Heart left ventricle (tissue), 16 donors: ENCODE results near the gene ADCK2. TPM values are rescaled to one million over a fixed set of nuclear protein-coding genes. Genes with fewer than 3 reads are reported as not detected.

ENCODE experiments used
- ATAC-seq, 4 donors: fragments of 200-7000 bp; cut with Tn5 transposase; one replicate each; pipeline ENCODE4 v1.9.1; 2020 to 2022; ENCODE audit warnings: moderate library complexity in 4 of 4, mild to moderate bottlenecking in 3 of 4, moderate number of reproducible peaks in 1 of 4
- DNase-seq, 5 donors: peaks; one replicate each; pipeline ENCODE4 v3.0.0-alpha.2; 2020
- H3K27ac ChIP-seq, 12 donors: fragments of 200-600 bp; sonication (generic) in 4 of 12; one replicate each; pipeline versions ENCODE4 v1.5.0 to v1.8.0; 2016 to 2022; ENCODE audit warnings: mild to moderate bottlenecking in 2 of 12
- H3K27me3 ChIP-seq, 9 donors: fragments of 200-600 bp; sonication (generic) in 2 of 9; one replicate each; pipeline versions ENCODE4 v1.5.1 to v1.8.0; 2016 to 2022; ENCODE audit warnings: mild to moderate bottlenecking in 3 of 9
- H3K36me3 ChIP-seq, 9 donors: fragments of 200-600 bp; sonication (generic) in 2 of 9; one replicate each; pipeline versions ENCODE4 v1.5.0 to v1.8.0; 2018 to 2022; ENCODE audit warnings: mild to moderate bottlenecking in 2 of 9
- H3K4me1 ChIP-seq, 12 donors: fragments of 200-600 bp; sonication (generic) in 4 of 12; one replicate each; pipeline versions ENCODE4 v1.5.0 to v1.8.0; 2016 to 2022; ENCODE audit warnings: mild to moderate bottlenecking in 3 of 12
- H3K4me3 ChIP-seq, 12 donors: fragments of 200-600 bp; sonication (generic) in 4 of 12; one replicate each; pipeline versions ENCODE4 v1.5.0 to v1.8.0; 2017 to 2022; ENCODE audit warnings: mild to moderate bottlenecking in 9 of 12, moderate library complexity in 4 of 12
- H3K9me3 ChIP-seq, 12 donors: fragments of 200-600 bp; sonication (generic) in 4 of 12; one replicate each; pipeline versions ENCODE4 v1.5.0 to v1.8.0; 2016 to 2022; ENCODE audit warnings: mild to moderate bottlenecking in 1 of 12
- CTCF ChIP-seq, 12 donors: fragments of 200-600 bp; sonication (generic) in 4 of 12; IDR thresholded peaks; one replicate each; pipeline versions ENCODE4 v1.5.0 to v1.8.0; 2018 to 2022; ENCODE audit warnings: antibody characterized with exemption in 12 of 12, mild to moderate bottlenecking in 5 of 12
- POLR2A ChIP-seq, 2 donors: fragments of 450-650 bp; IDR thresholded peaks; one replicate each; pipeline ENCODE4 v1.6.1; 2017; ENCODE audit warnings: antibody characterized with exemption in 2 of 2, mild to moderate bottlenecking in 2 of 2, moderate library complexity in 2 of 2
- WGBS, 4 donors: extraction: QIAGEN DNeasy Blood & Tissue Kit in 2 of 4; methylation state at CpG; one replicate each; pipeline versions ENCODE4 v1.1.5 to v1.1.7; 2013 to 2018; 5-methylcytosine and 5-hydroxymethylcytosine counted together
- intact Hi-C, 10 donors: fragments of 100-400 bp; cut with DNase I; formaldehyde crosslinking; loops; one replicate each; pipeline versions ENCODE4 v1.11.1 to v1.14.2; 2022
- polyA plus RNA-seq, 2 donors: library from polyadenylated mRNA; stranded (reverse); fragments of 200-250 nt; gene quantifications; one replicate each; pipeline ENCODE4 v1.2.3, GENCODE V29; 2013
- total RNA-seq, 9 donors: library from RNA; depleted of rRNA in 2 of 9; stranded (reverse); fragments of >200 nt in 2 of 9; fragmentation: NEBNext Ultra II Directional in 3 of 9; extraction: Animal tissue kit (Norgen Biotek cat#: 25700) in 3 of 9; gene quantifications; one replicate each; pipeline versions ENCODE4 v1.1.0 to v1.2.4, GENCODE V29; 2016 to 2023
- donor health status: ischemic (EF 13 %, LVEDD 7.1; RV severe dilation, severe dysfunction).
- donor health status: healthy with polysubstance abuse.
- donor health status: DM: no; HTN: yes; CAD: no.
- donor health status: DM: no; HTN: no; CAD: no.
- donor health status: ischemic (EF 25% LVEDD 6.9; RV normal size, moderate dysfunction).
- donor health status: ischemic (EF 25% LVEDD 5.7; RV mildly dilated, moderate dysfunction).
- donor health status: healthy.
- donor health status: DM: yes; HTN: yes; CAD: no.
- donor health status: ischemic (EF 35%, LVEDD 5.7; RV mildly dilated, moderate dysfunction).
- donor health status: nonischemic (EF 11% LVEDD 7.7; RV severe dilation, severe dysfunction).
- donor health status: DM: yes; HTN: yes; CAD: no.
- donor health status: PGD.
- donor health status: ischemic (EF 29% LVEDD 5.4; RV normal size, mild dysfunction).
- donor health status: nonischemic (EF 23%, LVEDD 6.1; RV moderate dilation, normal function).

Gene ADCK2
- total and polyA plus RNA-seq, 11 donors = 5.3 to 18.3 (median 10.5) TPM

GRCh38 chr7:140640060-140640637, 32.6 kb upstream of the ADCK2 start:
- Histone ChIP-seq H3K27ac (peak overlapping the region; percentile 81 to 98 (median 96)), H3K4me1 (peaks cover 0 to 65% (median 42%) of the 10 kb centered on the region in 12 donors)
- intact Hi-C loops = loop anchor here in 4 of 10 donors (1.0 to 10.0 kb wide), 4 partner anchors 29 to 45 kb away; no protein-coding TSS in a partner anchor

GRCh38 chr7:140640727-140641523, 31.8 kb upstream of the ADCK2 start, which contains the start of gene DENND2A:
Gene DENND2A, minus strand, starts transcription at chr7:140640813. Its CDS starts 38,416 bp downstream, at chr7:140602397.
- WGBS, 4 donors = 8 to 12% (median 10%) methylated on average over 47 to 78 of the region's 78 CpGs
- peak; percentile 55 to 76 (median 68) for ATAC-seq
- peak; percentile 83 to 87 (median 86) for DNase-seq
- H3K9me3 ChIP-seq = no peaks in the 10 kb centered on the region
- peaks cover 0 to 29% (median 0%) of the 10 kb centered on the region in 9 donors for H3K27me3 ChIP-seq
- H3K4me3 ChIP-seq = peak within 1 kb of the TSS; percentile 59 to 87 (median 71)
- H3K36me3 ChIP-seq = no peaks in the 10 kb centered on the region
- intact Hi-C loops = loop anchor here in 4 of 10 donors (1.0 to 10.0 kb wide), 4 partner anchors 30 to 46 kb away; no protein-coding TSS in a partner anchor
- H3K4me1 ChIP-seq = peaks cover 0 to 57% (median 34%) of the 10 kb centered on the region in 12 donors
- H3K27ac ChIP-seq = peak within 1 kb of the TSS; percentile 87 to 98 (median 97)
- TF ChIP-seq CTCF (IDR thresholded peaks at IDR 0.05) = no peak
- TF ChIP-seq POLR2A (IDR thresholded peaks at IDR 0.05) = peak in 1 of 2 donors; percentile 20

More at GRCh38 chr7:140640060-140640637, 32.6 kb upstream of the ADCK2 start:
- no peaks in the 10 kb centered on the region for H3K36me3 ChIP-seq
- 0 to 1% (median 0%) methylated on average over 3 to 74 of the region's 74 CpGs for WGBS, 4 donors
- DNase-seq (peak; percentile 62 to 78 (median 66)), ATAC-seq (peak in 3 of 4 donors; percentile 25 to 49 (median 47))
- H3K27me3 ChIP-seq = peaks cover 0 to 29% (median 0%) of the 10 kb centered on the region in 9 donors
- H3K9me3 ChIP-seq = no peaks in the 10 kb centered on the region
- TF ChIP-seq CTCF (IDR thresholded peaks at IDR 0.05) = no peak
- TF ChIP-seq POLR2A (IDR thresholded peaks at IDR 0.05) = no peak
- H3K4me3 ChIP-seq = peak overlapping the region; percentile 42 to 87 (median 71)

- H3K27ac ChIP-seq = peak overlapping the region; percentile 86 to 98 (median 97)
- intact Hi-C loops = loop anchor here in 3 of 10 donors (2.0 to 10.0 kb wide), 3 partner anchors 31 to 47 kb away; no protein-coding TSS in a partner anchor
- TF ChIP-seq POLR2A (IDR thresholded peaks at IDR 0.05) (no peak), CTCF (IDR thresholded peaks at IDR 0.05) (no peak)
- H3K4me3 ChIP-seq = peak overlapping the region in 9 of 12 donors; percentile 64 to 87 (median 71)
- peaks cover 0 to 50% (median 28%) of the 10 kb centered on the region in 12 donors for H3K4me1 ChIP-seq
- 51 to 57% (median 53%) methylated on average over 15 of the region's 15 CpGs for WGBS, 4 donors
- H3K27me3 ChIP-seq = peaks cover 0 to 29% (median 0%) of the 10 kb centered on the region in 9 donors
- H3K36me3 ChIP-seq = no peaks in the 10 kb centered on the region
- DNase-seq = no peak
- ATAC-seq = no peak
- H3K9me3 ChIP-seq = no peaks in the 10 kb centered on the region
Observed at GRCh38 chr7:140641524-140642195, 31.1 kb upstream of the ADCK2 start.
